SK-N-SH treated with all-trans-retinoic acid at 6 μM for 48 hours (cell line): ENCODE results near the gene USP13.

Experiments
- ATAC-seq: fragments of 200-7000 bp; cut with Tn5 transposase; 3 replicates; pipeline ENCODE4 v1.9.1; 2020; ENCODE audit warnings: mild to moderate bottlenecking, moderate library complexity
- ARNTL ChIP-seq: fragments of 450-650 bp; formaldehyde crosslinking; IDR thresholded peaks from 2 replicates; pipeline ENCODE4 v1.5.0; 2020; ENCODE audit warnings: low read depth, mild to moderate bottlenecking, moderate library complexity, borderline replicate concordance
- BACH2 ChIP-seq: fragments of 250-450 bp; sonication (Bioruptor Pico); IDR thresholded peaks from 2 replicates; pipeline ENCODE4 v1.9.0; 2021; ENCODE audit warnings: mild to moderate bottlenecking, borderline replicate concordance
- CSDC2 ChIP-seq: fragments of 250-450 bp; sonication (Bioruptor Pico); IDR thresholded peaks from 2 replicates; pipeline ENCODE4 v1.5.0; 2020; ENCODE audit warnings: mild to moderate bottlenecking, moderate library complexity
- ESRRG ChIP-seq: fragments of 250-450 bp; sonication (Bioruptor Pico); IDR thresholded peaks from 2 replicates; pipeline ENCODE4 v1.6.1; 2021; ENCODE audit warnings: mild to moderate bottlenecking
- GLIS3 ChIP-seq: fragments of 250-450 bp; sonication (Bioruptor Pico); IDR thresholded peaks from 2 replicates; pipeline ENCODE4 v1.5.0; 2020; ENCODE audit warnings: mild to moderate bottlenecking, moderate library complexity
- ISL1 ChIP-seq: fragments of 250-450 bp; sonication (Bioruptor Pico); IDR thresholded peaks from 2 replicates; pipeline ENCODE4 v2.1.2; 2022; ENCODE audit warnings: mild to moderate bottlenecking, moderate library complexity
- OSR1 ChIP-seq: fragments of 250-450 bp; sonication (Bioruptor Pico); IDR thresholded peaks from 2 replicates; pipeline ENCODE4 v1.8.0; 2022; ENCODE audit warnings: moderate library complexity, mild to moderate bottlenecking, inconsistent platforms
- PATZ1 ChIP-seq: fragments of 250-450 bp; sonication (Bioruptor Pico); IDR thresholded peaks from 2 replicates; pipeline ENCODE4 v1.8.0; 2020; ENCODE audit warnings: mild to moderate bottlenecking, moderate library complexity, borderline replicate concordance
- PPARA ChIP-seq: fragments of 250-450 bp; sonication (Bioruptor Pico); IDR thresholded peaks from 2 replicates; pipeline ENCODE4 v1.5.0; 2020; ENCODE audit warnings: mild to moderate bottlenecking, borderline replicate concordance
- RARB ChIP-seq: fragments of 250-450 bp; sonication (Bioruptor Pico); IDR thresholded peaks from 2 replicates; pipeline ENCODE4 v1.8.0; 2021; ENCODE audit warnings: mild to moderate bottlenecking, moderate library complexity
- TCF4 ChIP-seq: fragments of 250-450 bp; sonication (Bioruptor Pico); IDR thresholded peaks from 2 replicates; pipeline ENCODE4 v1.8.0; 2021; ENCODE audit warnings: mild to moderate bottlenecking, moderate library complexity, borderline replicate concordance
- TOX ChIP-seq: fragments of 250-450 bp; sonication (Bioruptor Pico); IDR thresholded peaks from 2 replicates; pipeline ENCODE4 v1.8.0; 2021; ENCODE audit warnings: mild to moderate bottlenecking, moderate library complexity, borderline replicate concordance
- ZC3H10 ChIP-seq: fragments of 250-450 bp; sonication (Bioruptor Pico); IDR thresholded peaks from 2 replicates; pipeline ENCODE4 v1.5.1; 2021; ENCODE audit warnings: mild to moderate bottlenecking, moderate library complexity
- ZFP3 ChIP-seq: fragments of 250-450 bp; sonication (Bioruptor Pico); IDR thresholded peaks from 2 replicates; pipeline ENCODE4 v1.5.0; 2020; ENCODE audit warnings: mild to moderate bottlenecking, moderate library complexity
- ZFP30 ChIP-seq: fragments of 450-650 bp; formaldehyde crosslinking; IDR thresholded peaks from 2 replicates; pipeline ENCODE4 v1.5.0; 2022; ENCODE audit warnings: mild to moderate bottlenecking, moderate library complexity
- ZNF565 ChIP-seq: fragments of 450-650 bp; formaldehyde crosslinking; conservative IDR thresholded peaks from 2 replicates; pipeline ENCODE4 v1.5.0; 2020; ENCODE audit warnings: low read depth, mild to moderate bottlenecking, moderate library complexity
- ZNF70 ChIP-seq: fragments of 450-650 bp; formaldehyde crosslinking; IDR thresholded peaks from 2 replicates; pipeline ENCODE4 v1.5.0; 2020; ENCODE audit warnings: mild to moderate bottlenecking, moderate library complexity
- ZNF8 ChIP-seq: fragments of 450-650 bp; formaldehyde crosslinking; IDR thresholded peaks from 2 replicates; pipeline ENCODE4 v1.5.0; 2020; ENCODE audit warnings: mild to moderate bottlenecking, moderate library complexity
- TF ChIP-seq, protein P1 (sequence below): fragments of 250-450 bp; sonication (Bioruptor Pico); IDR thresholded peaks from 2 replicates; pipeline ENCODE4 v1.5.1; 2021; ENCODE audit warnings: mild to moderate bottlenecking, moderate library complexity
- TF ChIP-seq, protein P2 (sequence below): fragments of 250-450 bp; sonication (Bioruptor Pico); IDR thresholded peaks from 2 replicates; pipeline ENCODE4 v1.5.0; 2020; ENCODE audit warnings: mild to moderate bottlenecking, moderate library complexity
- TF ChIP-seq, protein P3 (sequence below): fragments of 250-450 bp; sonication (Bioruptor Pico); IDR thresholded peaks from 2 replicates; pipeline ENCODE4 v1.8.0; 2021; ENCODE audit warnings: low read depth, mild to moderate bottlenecking, moderate library complexity, borderline replicate concordance
- TF ChIP-seq, protein P4 (sequence below): fragments of 250-450 bp; sonication (Bioruptor Pico); IDR thresholded peaks from 2 replicates; pipeline ENCODE4 v1.5.1; 2020; ENCODE audit warnings: low read depth, mild to moderate bottlenecking, moderate library complexity

The USP13 gene

GRCh38 chr3:179801263-179801662 lies 148.4 kb downstream of the USP13 start:
- no peak for ATAC-seq
- TF ChIP-seq TOX (CRISPR knock-in tag) (no peak), ISL1 (no peak), ZFP30 (CRISPR knock-in tag) (no peak)
- TF ChIP-seq, protein P1, sequence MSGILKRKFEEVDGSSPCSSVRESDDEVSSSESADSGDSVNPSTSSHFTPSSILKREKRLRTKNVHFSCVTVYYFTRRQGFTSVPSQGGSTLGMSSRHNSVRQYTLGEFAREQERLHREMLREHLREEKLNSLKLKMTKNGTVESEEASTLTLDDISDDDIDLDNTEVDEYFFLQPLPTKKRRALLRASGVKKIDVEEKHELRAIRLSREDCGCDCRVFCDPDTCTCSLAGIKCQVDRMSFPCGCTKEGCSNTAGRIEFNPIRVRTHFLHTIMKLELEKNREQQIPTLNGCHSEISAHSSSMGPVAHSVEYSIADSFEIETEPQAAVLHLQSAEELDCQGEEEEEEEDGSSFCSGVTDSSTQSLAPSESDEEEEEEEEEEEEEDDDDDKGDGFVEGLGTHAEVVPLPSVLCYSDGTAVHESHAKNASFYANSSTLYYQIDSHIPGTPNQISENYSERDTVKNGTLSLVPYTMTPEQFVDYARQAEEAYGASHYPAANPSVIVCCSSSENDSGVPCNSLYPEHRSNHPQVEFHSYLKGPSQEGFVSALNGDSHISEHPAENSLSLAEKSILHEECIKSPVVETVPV (CRISPR knock-in tag), result no peak
- TF ChIP-seq, all 23 proteins: peak for 0

- no peak for TF ChIP-seq GLIS3 (CRISPR knock-in tag)
- TF ChIP-seq ZNF8 (CRISPR knock-in tag), result no peak
- TF ChIP-seq ZFP3 (CRISPR knock-in tag), result no peak
- no peak for TF ChIP-seq BACH2 (CRISPR knock-in tag)
- TF ChIP-seq ARNTL (CRISPR knock-in tag), result no peak
- TF ChIP-seq ZNF70 (CRISPR knock-in tag), result no peak
- TF ChIP-seq ZFP30 (CRISPR knock-in tag), result no peak
- TF ChIP-seq, protein P2, sequence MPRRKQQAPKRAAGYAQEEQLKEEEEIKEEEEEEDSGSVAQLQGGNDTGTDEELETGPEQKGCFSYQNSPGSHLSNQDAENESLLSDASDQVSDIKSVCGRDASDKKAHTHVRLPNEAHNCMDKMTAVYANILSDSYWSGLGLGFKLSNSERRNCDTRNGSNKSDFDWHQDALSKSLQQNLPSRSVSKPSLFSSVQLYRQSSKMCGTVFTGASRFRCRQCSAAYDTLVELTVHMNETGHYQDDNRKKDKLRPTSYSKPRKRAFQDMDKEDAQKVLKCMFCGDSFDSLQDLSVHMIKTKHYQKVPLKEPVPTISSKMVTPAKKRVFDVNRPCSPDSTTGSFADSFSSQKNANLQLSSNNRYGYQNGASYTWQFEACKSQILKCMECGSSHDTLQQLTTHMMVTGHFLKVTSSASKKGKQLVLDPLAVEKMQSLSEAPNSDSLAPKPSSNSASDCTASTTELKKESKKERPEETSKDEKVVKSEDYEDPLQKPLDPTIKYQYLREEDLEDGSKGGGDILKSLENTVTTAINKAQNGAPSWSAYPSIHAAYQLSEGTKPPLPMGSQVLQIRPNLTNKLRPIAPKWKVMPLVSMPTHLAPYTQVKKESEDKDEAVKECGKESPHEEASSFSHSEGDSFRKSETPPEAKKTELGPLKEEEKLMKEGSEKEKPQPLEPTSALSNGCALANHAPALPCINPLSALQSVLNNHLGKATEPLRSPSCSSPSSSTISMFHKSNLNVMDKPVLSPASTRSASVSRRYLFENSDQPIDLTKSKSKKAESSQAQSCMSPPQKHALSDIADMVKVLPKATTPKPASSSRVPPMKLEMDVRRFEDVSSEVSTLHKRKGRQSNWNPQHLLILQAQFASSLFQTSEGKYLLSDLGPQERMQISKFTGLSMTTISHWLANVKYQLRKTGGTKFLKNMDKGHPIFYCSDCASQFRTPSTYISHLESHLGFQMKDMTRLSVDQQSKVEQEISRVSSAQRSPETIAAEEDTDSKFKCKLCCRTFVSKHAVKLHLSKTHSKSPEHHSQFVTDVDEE (CRISPR knock-in tag), result no peak
- TF ChIP-seq TCF4 (CRISPR knock-in tag), result no peak
- TF ChIP-seq, protein P3, sequence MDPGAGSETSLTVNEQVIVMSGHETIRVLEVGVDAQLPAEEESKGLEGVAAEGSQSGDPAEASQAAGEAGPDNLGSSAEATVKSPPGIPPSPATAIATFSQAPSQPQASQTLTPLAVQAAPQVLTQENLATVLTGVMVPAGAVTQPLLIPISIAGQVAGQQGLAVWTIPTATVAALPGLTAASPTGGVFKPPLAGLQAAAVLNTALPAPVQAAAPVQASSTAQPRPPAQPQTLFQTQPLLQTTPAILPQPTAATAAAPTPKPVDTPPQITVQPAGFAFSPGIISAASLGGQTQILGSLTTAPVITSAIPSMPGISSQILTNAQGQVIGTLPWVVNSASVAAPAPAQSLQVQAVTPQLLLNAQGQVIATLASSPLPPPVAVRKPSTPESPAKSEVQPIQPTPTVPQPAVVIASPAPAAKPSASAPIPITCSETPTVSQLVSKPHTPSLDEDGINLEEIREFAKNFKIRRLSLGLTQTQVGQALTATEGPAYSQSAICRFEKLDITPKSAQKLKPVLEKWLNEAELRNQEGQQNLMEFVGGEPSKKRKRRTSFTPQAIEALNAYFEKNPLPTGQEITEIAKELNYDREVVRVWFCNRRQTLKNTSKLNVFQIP (CRISPR knock-in tag), result no peak
- no peak for TF ChIP-seq ZC3H10
- TF ChIP-seq PATZ1, result no peak
- no peak for TF ChIP-seq OSR1 (CRISPR knock-in tag)
- TF ChIP-seq, protein P4, sequence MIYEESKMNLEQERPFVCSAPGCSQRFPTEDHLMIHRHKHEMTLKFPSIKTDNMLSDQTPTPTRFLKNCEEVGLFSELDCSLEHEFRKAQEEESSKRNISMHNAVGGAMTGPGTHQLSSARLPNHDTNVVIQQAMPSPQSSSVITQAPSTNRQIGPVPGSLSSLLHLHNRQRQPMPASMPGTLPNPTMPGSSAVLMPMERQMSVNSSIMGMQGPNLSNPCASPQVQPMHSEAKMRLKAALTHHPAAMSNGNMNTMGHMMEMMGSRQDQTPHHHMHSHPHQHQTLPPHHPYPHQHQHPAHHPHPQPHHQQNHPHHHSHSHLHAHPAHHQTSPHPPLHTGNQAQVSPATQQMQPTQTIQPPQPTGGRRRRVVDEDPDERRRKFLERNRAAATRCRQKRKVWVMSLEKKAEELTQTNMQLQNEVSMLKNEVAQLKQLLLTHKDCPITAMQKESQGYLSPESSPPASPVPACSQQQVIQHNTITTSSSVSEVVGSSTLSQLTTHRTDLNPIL (CRISPR knock-in tag), result no peak
- TF ChIP-seq, protein P1 (CRISPR knock-in tag), result no peak
- TF ChIP-seq TOX (CRISPR knock-in tag), result no peak
- no peak for TF ChIP-seq ESRRG (CRISPR knock-in tag)
- no peak for TF ChIP-seq CSDC2 (CRISPR knock-in tag)
- TF ChIP-seq RARB (CRISPR knock-in tag), result no peak
- no peak for ATAC-seq
These were observed 149.0 kb downstream of the USP13 start for GRCh38 chr3:179801856-179802255.

DNA sequence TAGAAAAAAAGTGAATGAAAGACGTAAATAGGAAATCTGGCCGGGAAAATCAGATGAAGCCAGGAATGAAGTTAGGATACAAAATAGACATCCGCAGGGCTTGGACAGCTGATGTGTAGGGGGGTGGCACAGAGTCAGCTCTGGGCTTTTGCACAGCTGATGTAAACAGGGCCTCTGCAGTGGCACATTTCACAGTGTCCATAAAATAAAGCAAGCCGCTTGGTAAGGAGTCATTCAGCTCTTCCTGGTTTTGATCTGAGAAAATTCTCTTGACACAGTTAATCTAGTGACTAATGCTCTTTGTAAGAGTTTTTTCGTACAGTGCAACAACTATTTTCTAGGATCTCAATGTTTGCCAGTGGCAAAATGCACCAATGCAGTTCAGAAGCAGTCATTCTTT lies 153.3 kb downstream of the USP13 start:
- TF ChIP-seq PPARA (CRISPR knock-in tag), result no peak
- TF ChIP-seq BACH2 (CRISPR knock-in tag), result no peak
- no peak for TF ChIP-seq ISL1
- TF ChIP-seq RARB (CRISPR knock-in tag), result no peak
- TF ChIP-seq ARNTL (CRISPR knock-in tag), result no peak
- TF ChIP-seq, protein P2 (CRISPR knock-in tag), result no peak
- TF ChIP-seq OSR1 (CRISPR knock-in tag), result no peak
- TF ChIP-seq, protein P3 (CRISPR knock-in tag), result no peak
- TF ChIP-seq ZNF8 (CRISPR knock-in tag), result no peak
- TF ChIP-seq ZNF565 (CRISPR knock-in tag), result no peak
- no peak for TF ChIP-seq TCF4 (CRISPR knock-in tag)
- no peak; the same call in 2 of the 3 replicates for ATAC-seq
